IMR-90 (cell line): Measurements from ENCODE around the gene MAGI2. TPM values are rescaled to one million over a fixed set of nuclear protein-coding genes. Genes with fewer than 3 reads are reported as not detected.
A peak's percentile ranks its signal among the peaks of the same experiment; 100 is the strongest.

ENCODE experiments used
- ATAC-seq: fragments of 200-7000 bp; cut with Tn5 transposase; 2 replicates; pipeline ENCODE4 v1.9.1; 2020; ENCODE audit warnings: low read depth, mild to moderate bottlenecking, moderate library complexity
- BruUV-seq: library from RNA; stranded (reverse); fragments of 400-500 nt; replicated peaks from 2 replicates; lab custom pipeline; 2021; lab: Mats Ljungman, UMichigan
- CTCF ChIA-PET: fragments of 300-600 bp; formaldehyde crosslinking; extraction: SDS; loops from one replicate; lab custom pipeline; 2021; ENCODE audit warnings: antibody characterized with exemption; lab: Yijun Ruan, JAX
- POLR2A ChIA-PET: fragments of 300-600 bp; sonication (Branson Sonifier 250); formaldehyde crosslinking; loops from one replicate; lab custom pipeline; 2022; ENCODE audit warnings: antibody characterized with exemption; ENCODE audit not compliant: unreplicated experiment; lab: Charles Lee
- DNase-seq: peaks from one replicate; pipeline ENCODE4 v3.0.0; 2013
- H2AFZ ChIP-seq: replicated peaks from 2 replicates; pipeline ENCODE3; 2013; ENCODE audit warnings: low read length, mild to moderate bottlenecking; ENCODE audit not compliant: poor library complexity
- H2AK5ac ChIP-seq: 2 replicates; pipeline ENCODE4 v1.6.1; 2013; ENCODE audit warnings: low read depth, low read length, inconsistent platforms
- H2AK9ac ChIP-seq: replicated peaks from 2 replicates; pipeline ENCODE3; 2013; ENCODE audit warnings: mild to moderate bottlenecking, low read depth, low read length, moderate library complexity; ENCODE audit not compliant: poor library complexity
- H2BK120ac ChIP-seq: 2 replicates; pipeline ENCODE4 v1.6.1; 2013; ENCODE audit warnings: low read depth, low read length, inconsistent platforms
- H2BK15ac ChIP-seq: 3 replicates; pipeline ENCODE4 v1.6.1; 2013; ENCODE audit warnings: low read depth, low read length, inconsistent platforms
- H2BK20ac ChIP-seq: 2 replicates; pipeline ENCODE4 v1.6.1; 2013; ENCODE audit warnings: low read depth, mild to moderate bottlenecking, inconsistent platforms, low read length, moderate library complexity
- H2BK5ac ChIP-seq: 2 replicates; pipeline ENCODE4 v1.6.1; 2013; ENCODE audit warnings: mild to moderate bottlenecking, low read depth, low read length, inconsistent platforms; ENCODE audit not compliant: poor library complexity, severe bottlenecking
- H3K14ac ChIP-seq: replicated peaks from 2 replicates; pipeline ENCODE4 v1.6.1; 2013; ENCODE audit warnings: low read depth, low read length, inconsistent platforms
- H3K18ac ChIP-seq: 2 replicates; pipeline ENCODE4 v1.6.1; 2013; ENCODE audit warnings: low read depth, low read length, control low read depth
- H3K23ac ChIP-seq: 2 replicates; pipeline ENCODE4 v1.6.1; 2013; ENCODE audit warnings: low read depth, low read length, inconsistent platforms
- H3K27ac ChIP-seq: 2 replicates; pipeline ENCODE4 v1.5.1; 2013; ENCODE audit warnings: mild to moderate bottlenecking, control low read depth, low read length; ENCODE audit not compliant: insufficient read depth
- H3K27me3 ChIP-seq: 2 replicates; pipeline ENCODE4 v1.6.1; 2013; ENCODE audit warnings: low read length; ENCODE audit not compliant: control insufficient read depth, insufficient read depth
- H3K36me3 ChIP-seq: 2 replicates; pipeline ENCODE4 v1.6.1; 2013; ENCODE audit warnings: low read length, mixed read lengths; ENCODE audit not compliant: control insufficient read depth, insufficient read depth
- H3K4ac ChIP-seq: 2 replicates; pipeline ENCODE4 v1.6.1; 2013; ENCODE audit warnings: low read depth, low read length, inconsistent platforms
- H3K4me1 ChIP-seq: 2 replicates; pipeline ENCODE4 v1.6.1; 2013; ENCODE audit warnings: low read length, mixed read lengths; ENCODE audit not compliant: control insufficient read depth, insufficient read depth
- H3K4me2 ChIP-seq: 2 replicates; pipeline ENCODE4 v1.6.1; 2013; ENCODE audit warnings: low read depth, mild to moderate bottlenecking, control low read depth, low read length, moderate library complexity
- H3K4me3 ChIP-seq: 2 replicates; pipeline ENCODE4 v1.5.1; 2013; ENCODE audit warnings: low read depth, mild to moderate bottlenecking, control low read depth, low read length, moderate library complexity; ENCODE audit not compliant: insufficient read depth
- H3K56ac ChIP-seq: 2 replicates; pipeline ENCODE4 v1.6.1; 2013; ENCODE audit warnings: low read length, inconsistent platforms; ENCODE audit not compliant: insufficient read depth; ENCODE audit errors: extremely low read depth
- H3K79me1 ChIP-seq, 2 experiments: 2 replicates each; pipeline ENCODE4 v1.6.1; 2013; ENCODE audit warnings: low read length in 2 of 2, inconsistent platforms in 1 of 2, low read depth in 1 of 2
- H3K9ac ChIP-seq: 2 replicates; pipeline ENCODE4 v1.6.1; 2013; ENCODE audit warnings: low read depth, low read length, control low read depth
- H3K9me1 ChIP-seq: 2 replicates; pipeline ENCODE4 v1.6.1; 2013; ENCODE audit warnings: low read length, inconsistent platforms; ENCODE audit not compliant: insufficient read depth
- H3K9me3 ChIP-seq: 2 replicates; pipeline ENCODE4 v1.6.1; 2013; ENCODE audit warnings: low read length; ENCODE audit not compliant: control insufficient read depth, insufficient read depth
- H4K20me1 ChIP-seq: 2 replicates; pipeline ENCODE4 v1.6.1; 2013; ENCODE audit warnings: low read length, inconsistent platforms; ENCODE audit not compliant: insufficient read depth
- H4K5ac ChIP-seq: 2 replicates; pipeline ENCODE4 v1.6.1; 2013; ENCODE audit warnings: mild to moderate bottlenecking, low read depth, low read length, control low read depth
- H4K8ac ChIP-seq, 2 experiments: 2 replicates each; pipeline ENCODE4 v1.6.1; 2013; ENCODE audit warnings: low read depth in 2 of 2, low read length in 2 of 2, control low read depth in 1 of 2, inconsistent platforms in 1 of 2
- H4K91ac ChIP-seq: 2 replicates; pipeline ENCODE4 v1.6.1; 2013; ENCODE audit warnings: low read depth, low read length, inconsistent platforms; ENCODE audit not compliant: insufficient read depth
- CEBPB ChIP-seq: IDR thresholded peaks from 2 replicates; pipeline ENCODE4 v1.6.1; 2012; ENCODE audit warnings: low read depth, low read length, improper control_type of control experiment
- USF2 ChIP-seq: fragments of 150-350 bp; IDR thresholded peaks from 2 replicates; pipeline ENCODE4 v1.6.1; 2017; ENCODE audit warnings: mild to moderate bottlenecking, antibody characterized with exemption, low read length, low read depth
- WGBS, 2 experiments: methylation state at CpG; one replicate each; pipeline versions ENCODE4 v1.1.5 to v1.1.7; 2013; ENCODE audit warnings: missing lambda C conversion rate in 2 of 2; ENCODE audit not compliant: insufficient read length in 1 of 2; ENCODE audit errors: extremely low coverage in 2 of 2; 5-methylcytosine and 5-hydroxymethylcytosine counted together
- dilution Hi-C: fragments of 300-500 bp; cut with HindIII; formaldehyde crosslinking; loops from one replicate; pipeline ENCODE4 v1.14.3; 2018; ENCODE audit warnings: low sequenced_read_pairs; ENCODE audit not compliant: unreplicated experiment
- in situ Hi-C: fragments of 300-500 bp; cut with MboI; formaldehyde crosslinking; loops from 3 replicates; pipeline ENCODE4 v1.14.3; 2019; ENCODE audit warnings: low sequenced_read_pairs, inconsistent platforms, mixed read lengths
- intact Hi-C: fragments of 100-400 bp; cut with micrococcal nuclease; formaldehyde crosslinking; loops from 2 replicates; pipeline ENCODE4 v1.10.0; 2022
- polyA plus RNA-seq, 3 experiments: library from polyadenylated mRNA; depleted of rRNA; stranded (reverse); fragments of >200 nt; gene quantifications; 2 replicates each; pipeline ENCODE4 v1.2.3, GENCODE V29; 2012; ENCODE audit warnings: low replicate concordance in 1 of 3
- total RNA-seq: library from RNA; depleted of rRNA; stranded (reverse); fragments of >200 nt; gene quantifications from 2 replicates; pipeline ENCODE4 v1.2.3, GENCODE V29; 2012

Gene MAGI2
- total and polyA plus RNA-seq, 2 of the 4 experiments (the other 2 are of a cell fraction): 2.5 to 17.9 TPM

DNA sequence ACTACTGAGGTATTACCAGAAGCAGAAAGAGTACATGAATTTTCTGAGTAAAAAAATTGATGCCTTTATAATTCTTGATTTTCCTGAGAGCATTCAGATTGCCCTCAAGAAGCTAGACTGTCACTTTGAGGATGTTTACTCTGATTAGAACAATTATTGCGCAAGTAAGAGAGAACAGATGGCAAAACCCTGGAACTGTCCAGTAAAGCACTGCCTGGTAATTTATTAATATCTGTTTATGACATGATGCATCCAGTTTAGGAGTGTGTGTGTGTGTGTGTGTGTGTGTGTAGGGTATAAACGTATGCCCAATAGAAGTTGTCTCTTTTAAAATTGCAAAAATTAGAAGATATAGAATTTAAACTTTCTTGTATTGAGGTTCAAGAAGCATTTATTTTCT is 1275.1 kb downstream of the MAGI2 start:
- H3K79me1 ChIP-seq: no peaks in the 10 kb centered on the region
- no peak overlapping the region for H3K23ac ChIP-seq
- no peak overlapping the region for H3K9ac ChIP-seq
- no peaks in the 10 kb centered on the region for H3K9me3 ChIP-seq
- 83% methylated on average over 1 of the region's 2 CpGs; no CpG with 5 or more reads in 1 of the 2 experiments for WGBS, 2 experiments
- TF ChIP-seq CEBPB: peak; percentile 95
- no peak for TF ChIP-seq USF2
- DNase-seq: peak; percentile 28
- H2BK15ac ChIP-seq: no peak overlapping the region
- BruUV-seq: no TSS peak
- no peak overlapping the region for H2AFZ ChIP-seq
- H3K4me3 ChIP-seq: no peak overlapping the region
- in situ Hi-C loops (no loop called here), intact Hi-C loops (no loop called here), dilution Hi-C loops (no loop called here)
- CTCF ChIA-PET: no interaction called here
- H3K4me1 ChIP-seq: peaks cover 2% of the 10 kb centered on the region; the same call in 1 of the 2 replicates
- POLR2A ChIA-PET: no interaction called here
- no peak overlapping the region for H2BK120ac ChIP-seq
- peak; percentile 24; the same call in 1 of the 2 replicates for ATAC-seq
- no peak overlapping the region for H2AK9ac ChIP-seq
- no peak overlapping the region for H3K4ac ChIP-seq
- H3K14ac ChIP-seq: no peak overlapping the region
- no peak overlapping the region for H4K8ac ChIP-seq
- no peak overlapping the region for H3K56ac ChIP-seq
- H3K27me3 ChIP-seq: no peaks in the 10 kb centered on the region
- H3K4me2 ChIP-seq: no peak overlapping the region
- no peaks in the 10 kb centered on the region for H3K36me3 ChIP-seq
- H2BK20ac ChIP-seq: no peak overlapping the region
- H2BK5ac ChIP-seq: no peak overlapping the region
- H2AK5ac ChIP-seq: no peak overlapping the region
- H3K18ac ChIP-seq: no peak overlapping the region
- H4K91ac ChIP-seq: no peak overlapping the region
- no peak overlapping the region for H3K27ac ChIP-seq
- no peaks in the 10 kb centered on the region for H4K20me1 ChIP-seq
- H3K9me1 ChIP-seq: no peaks in the 10 kb centered on the region
- H4K5ac ChIP-seq: no peak overlapping the region
